Astrocyte of the spinal cord (primary cell): ENCODE results near the gene ZNF563.
A peak's percentile ranks its signal among the peaks of the same experiment; 100 is the strongest.

ENCODE experiments used
- DNase-seq: peaks from one replicate; pipeline ENCODE4 v3.0.0; 2011; ENCODE audit warnings: low read depth, low spot score
- H3K4me3 ChIP-seq: 2 replicates; pipeline ENCODE4 v1.5.1; 2011; ENCODE audit warnings: low read depth, mild to moderate bottlenecking, low read length, moderate library complexity
- in situ Hi-C: cut with HindIII; loops from 2 replicates; pipeline ENCODE4 v1.10.0; 2017; ENCODE audit warnings: low sequenced_read_pairs
- TF ChIP-seq, protein P1 (sequence below): IDR thresholded peaks from 2 replicates; pipeline ENCODE4 v1.5.1; 2012; ENCODE audit warnings: low read depth, mild to moderate bottlenecking, low read length, inconsistent platforms

Gene ZNF563

GRCh38 chr19:12278713-12279112, 54.7 kb downstream of the ZNF563 start:
- DNase-seq, result no peak
- TF ChIP-seq, protein P1, sequence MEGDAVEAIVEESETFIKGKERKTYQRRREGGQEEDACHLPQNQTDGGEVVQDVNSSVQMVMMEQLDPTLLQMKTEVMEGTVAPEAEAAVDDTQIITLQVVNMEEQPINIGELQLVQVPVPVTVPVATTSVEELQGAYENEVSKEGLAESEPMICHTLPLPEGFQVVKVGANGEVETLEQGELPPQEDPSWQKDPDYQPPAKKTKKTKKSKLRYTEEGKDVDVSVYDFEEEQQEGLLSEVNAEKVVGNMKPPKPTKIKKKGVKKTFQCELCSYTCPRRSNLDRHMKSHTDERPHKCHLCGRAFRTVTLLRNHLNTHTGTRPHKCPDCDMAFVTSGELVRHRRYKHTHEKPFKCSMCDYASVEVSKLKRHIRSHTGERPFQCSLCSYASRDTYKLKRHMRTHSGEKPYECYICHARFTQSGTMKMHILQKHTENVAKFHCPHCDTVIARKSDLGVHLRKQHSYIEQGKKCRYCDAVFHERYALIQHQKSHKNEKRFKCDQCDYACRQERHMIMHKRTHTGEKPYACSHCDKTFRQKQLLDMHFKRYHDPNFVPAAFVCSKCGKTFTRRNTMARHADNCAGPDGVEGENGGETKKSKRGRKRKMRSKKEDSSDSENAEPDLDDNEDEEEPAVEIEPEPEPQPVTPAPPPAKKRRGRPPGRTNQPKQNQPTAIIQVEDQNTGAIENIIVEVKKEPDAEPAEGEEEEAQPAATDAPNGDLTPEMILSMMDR, result no peak
- in situ Hi-C loops, result no loop called here
- H3K4me3 ChIP-seq, result no peak overlapping the region

GRCh38 chr19:12272980-12273901, 60.2 kb downstream of the ZNF563 start:
- peak; percentile 8 for DNase-seq
- no peak overlapping the region for H3K4me3 ChIP-seq
- TF ChIP-seq, protein P1, result no peak
- in situ Hi-C loops, result no loop called here

GRCh38 chr19:12272386-12272785, 61.0 kb downstream of the ZNF563 start:
- H3K4me3 ChIP-seq, result no peak overlapping the region
- DNase-seq, result no peak
- TF ChIP-seq, protein P1, result no peak
- in situ Hi-C loops, result no loop called here

GRCh38 chr19:12270854-12271253, 62.6 kb downstream of the ZNF563 start:
- TF ChIP-seq, protein P1, result no peak
- no peak overlapping the region for H3K4me3 ChIP-seq
- no peak for DNase-seq
- in situ Hi-C loops, result no loop called here
